ENCODE data around the gene SPSB3. TPM values are rescaled to one million over a fixed set of nuclear protein-coding genes. Genes with fewer than 3 reads are reported as not detected.
A peak's percentile ranks its signal among the peaks of the same experiment; 100 is the strongest.

Gene SPSB3
- total and polyA plus RNA-seq, 10 donors: 41.4 to 266 (median 90.0) TPM

GRCh38 chr16:1825381-1825863 lies 43.1 kb upstream of the SPSB3 start:
- intact Hi-C loops (cut with DNase I; ENCODE audit: low total_unique reads): no loop called here
- Histone ChIP-seq H3K4me1 (peaks cover 31 to 72% (median 55%) of the 10 kb centered on the region in 6 donors), H3K4me3 (peak overlapping the region; percentile 78 to 99 (median 94)), H3K36me3 (peaks cover 0 to 40% (median 27%) of the 10 kb centered on the region in 6 donors), H3K27ac (peak overlapping the region; percentile 63 to 96 (median 91)), H3K27me3 (replicated peaks in 1 of 7) (no peaks in the 10 kb centered on the region), H3K9me3 (no peaks in the 10 kb centered on the region)
- TF ChIP-seq CTCF (IDR thresholded peaks at IDR 0.05 in 8 of 11, conservative IDR thresholded peaks at IDR 0.05 in 3 of 11) (no peak), POLR2AphosphoS5 (IDR thresholded peaks at IDR 0.05) (no peak), POLR2A (IDR thresholded peaks at IDR 0.05) (no peak)
- WGBS, 5 donors: 60 to 68% (median 63%) methylated on average over 15 of the region's 15 CpGs
- no peak for DNase-seq

- WGBS, 5 donors: 55 to 86% (median 81%) methylated on average over 9 of the region's 9 CpGs
- DNase-seq: no peak
- Histone ChIP-seq H3K9me3 (no peaks in the 10 kb centered on the region), H3K36me3 (peaks cover 0 to 43% (median 39%) of the 10 kb centered on the region in 6 donors), H3K4me3 (no peak overlapping the region), H3K27me3 (replicated peaks in 1 of 7) (no peaks in the 10 kb centered on the region), H3K27ac (no peak overlapping the region), H3K4me1 (peaks cover 21 to 56% (median 40%) of the 10 kb centered on the region in 6 donors)
- no peak for TF ChIP-seq POLR2A (IDR thresholded peaks at IDR 0.05)
- no peak for TF ChIP-seq POLR2AphosphoS5 (IDR thresholded peaks at IDR 0.05)
- TF ChIP-seq CTCF (IDR thresholded peaks at IDR 0.05 in 8 of 11, conservative IDR thresholded peaks at IDR 0.05 in 3 of 11): no peak
- intact Hi-C loops (cut with DNase I; ENCODE audit: low total_unique reads): no loop called here
Observed at GRCh38 chr16:1823821-1824220, 41.5 kb upstream of the SPSB3 start.

DNA sequence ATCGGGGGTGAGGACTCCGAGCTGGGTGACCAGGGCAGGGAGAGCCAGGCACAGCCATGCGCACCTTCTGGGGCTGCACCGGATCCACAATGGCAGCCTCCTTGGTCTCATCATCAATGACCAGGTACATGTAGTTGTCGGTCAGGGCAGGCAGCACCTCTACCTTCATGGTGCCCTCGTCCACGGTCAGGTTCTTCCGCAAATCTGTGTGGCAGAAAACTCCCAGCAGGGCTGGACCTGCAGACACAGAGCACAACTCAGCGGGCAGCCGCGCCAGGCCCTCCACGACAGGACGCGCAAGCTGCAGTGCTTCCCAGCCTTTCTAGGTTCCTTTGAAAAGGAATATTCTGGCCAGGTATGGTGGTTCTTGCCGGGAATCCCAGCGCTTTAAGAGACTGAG lies 40.4 kb upstream of the SPSB3 start:
- WGBS, 5 donors: 95 to 98% (median 96%) methylated on average over 12 to 16 of the region's 16 CpGs
- DNase-seq: no peak

More for the DNA sequence above, 40.4 kb upstream of the SPSB3 start:
- no peaks in the 10 kb centered on the region for H3K27me3 ChIP-seq (replicated peaks in 1 of 7)
- peaks cover 0 to 53% (median 48%) of the 10 kb centered on the region in 6 donors for H3K36me3 ChIP-seq
- H3K27ac ChIP-seq: no peak overlapping the region
- no peak for TF ChIP-seq POLR2AphosphoS5 (IDR thresholded peaks at IDR 0.05)
- TF ChIP-seq POLR2A (IDR thresholded peaks at IDR 0.05): no peak
- no peak for TF ChIP-seq CTCF (IDR thresholded peaks at IDR 0.05 in 8 of 11, conservative IDR thresholded peaks at IDR 0.05 in 3 of 11)
- intact Hi-C loops (cut with DNase I; ENCODE audit: low total_unique reads): no loop called here
- H3K4me1 ChIP-seq: peaks cover 12 to 46% (median 30%) of the 10 kb centered on the region in 6 donors
- no peak overlapping the region for H3K4me3 ChIP-seq
- H3K9me3 ChIP-seq: no peaks in the 10 kb centered on the region
